Ishikawa (cell line): ENCODE results near the gene LYSMD3.

Experiments used
- EGR1 ChIP-seq: IDR thresholded peaks from 2 replicates; pipeline ENCODE4 v1.6.1; 2012
- EP300 ChIP-seq: IDR thresholded peaks from 2 replicates; pipeline ENCODE4 v1.6.1; 2012; ENCODE audit warnings: borderline replicate concordance
- FOXM1 ChIP-seq: IDR thresholded peaks from 2 replicates; pipeline ENCODE4 v1.6.1; 2012; ENCODE audit warnings: low read depth, borderline replicate concordance
- RAD21 ChIP-seq: IDR thresholded peaks from 2 replicates; pipeline ENCODE4 v1.6.1; 2012; ENCODE audit warnings: low read depth
- TAF1 ChIP-seq: IDR thresholded peaks from 2 replicates; pipeline ENCODE4 v1.6.1; 2012; ENCODE audit warnings: low read depth, mild to moderate bottlenecking
- TEAD4 ChIP-seq: IDR thresholded peaks from 2 replicates; pipeline ENCODE4 v1.6.1; 2012
- USF1 ChIP-seq: IDR thresholded peaks from 2 replicates; pipeline ENCODE4 v1.6.1; 2012
- TF ChIP-seq, protein P1 (sequence below): IDR thresholded peaks from 2 replicates; pipeline ENCODE4 v1.6.1; 2012

- TF ChIP-seq FOXM1 (no peak), USF1 (no peak), RAD21 (no peak), EGR1 (no peak), EP300 (no peak), TAF1 (no peak), TEAD4 (no peak)
- TF ChIP-seq, protein P1, sequence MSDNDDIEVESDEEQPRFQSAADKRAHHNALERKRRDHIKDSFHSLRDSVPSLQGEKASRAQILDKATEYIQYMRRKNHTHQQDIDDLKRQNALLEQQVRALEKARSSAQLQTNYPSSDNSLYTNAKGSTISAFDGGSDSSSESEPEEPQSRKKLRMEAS: no peak
Measured at GRCh38 chr5:90533794-90534193, 4.4 kb upstream of the LYSMD3 start.
